ENCODE results near the gene SOX18.

Gene SOX18

DNA sequence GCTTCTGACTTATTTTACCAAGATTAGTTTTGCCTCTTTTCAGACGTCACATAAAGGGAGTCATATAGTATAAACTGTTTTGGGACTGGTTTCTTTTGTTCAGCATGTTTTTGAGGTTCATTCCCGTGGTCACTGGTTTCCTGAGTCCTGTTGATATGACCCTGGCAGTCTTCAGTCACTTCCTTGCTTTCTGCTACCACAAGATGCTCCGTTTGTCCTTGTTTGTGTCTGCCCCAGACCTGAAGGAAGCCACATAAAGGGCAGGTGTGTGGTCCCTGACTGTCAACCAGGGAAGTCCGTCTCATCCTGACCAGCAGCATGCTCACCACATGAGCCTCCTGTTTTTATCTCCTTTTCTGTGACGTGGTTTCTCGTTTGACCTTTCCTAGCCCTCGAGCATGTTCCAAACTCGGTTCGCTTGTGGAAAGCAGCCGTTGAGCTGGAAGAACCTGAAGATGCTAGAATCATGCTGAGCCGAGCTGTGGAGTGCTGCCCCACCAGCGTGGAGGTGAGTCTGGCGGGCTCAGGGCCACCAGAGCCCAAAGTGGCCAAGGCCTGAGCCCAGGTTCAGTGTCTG, 39.5 kb downstream of the SOX18 start:
- no peak overlapping the region for H3K27ac ChIP-seq (ENCODE audit: low read depth, low read length, severe bottlenecking)
- 94 to 98% methylated on average over 12 of the region's 13 CpGs for WGBS, 2 experiments (ENCODE audit: insufficient coverage in 2 of 2)
- no peak overlapping the region for H3K4me3 ChIP-seq (ENCODE audit: extremely low read depth, insufficient read depth, low read length, poor library complexity, severe bottlenecking)
- H3K36me3 ChIP-seq (ENCODE audit: control insufficient read depth, insufficient read depth, low read length) = peaks cover 85% of the 10 kb centered on the region
- H3K4me1 ChIP-seq (ENCODE audit: control insufficient read depth, insufficient read depth, low read length, poor library complexity, severe bottlenecking) = no peaks in the 10 kb centered on the region
- H3K9me3 ChIP-seq (ENCODE audit: control insufficient read depth, low read length) = peaks cover 10% of the 10 kb centered on the region

DNA sequence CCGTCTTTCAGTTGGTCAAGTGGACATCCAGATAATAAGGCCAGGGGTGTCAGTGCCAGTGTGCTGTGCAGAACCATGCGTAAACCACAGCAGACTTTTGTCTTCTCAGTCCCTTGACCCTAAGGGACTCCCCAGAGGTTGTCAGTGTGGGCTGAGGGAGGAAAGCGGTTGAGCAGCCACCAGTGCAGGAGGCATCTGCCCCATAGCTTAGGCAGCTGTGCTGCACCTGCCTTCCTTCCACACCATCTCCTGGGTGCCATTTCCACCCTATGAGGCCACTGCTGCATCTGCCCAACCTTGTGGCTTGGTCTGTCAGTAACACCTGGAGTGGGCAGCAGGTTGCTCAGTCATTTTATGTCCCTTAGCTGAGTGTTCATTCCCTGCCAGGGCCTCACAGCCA, 42.5 kb downstream of the SOX18 start:
- Histone ChIP-seq H3K4me3 (ENCODE audit: extremely low read depth, insufficient read depth, low read length, poor library complexity, severe bottlenecking) (no peak overlapping the region), H3K4me1 (ENCODE audit: control insufficient read depth, insufficient read depth, low read length, poor library complexity, severe bottlenecking) (no peaks in the 10 kb centered on the region), H3K36me3 (ENCODE audit: control insufficient read depth, insufficient read depth, low read length) (peaks cover 91% of the 10 kb centered on the region), H3K27ac (ENCODE audit: low read depth, low read length, severe bottlenecking) (no peak overlapping the region), H3K9me3 (ENCODE audit: control insufficient read depth, low read length) (peaks cover 10% of the 10 kb centered on the region)
- WGBS, 2 experiments (ENCODE audit: insufficient coverage in 2 of 2) = 89 to 100% methylated on average over 2 of the region's 3 CpGs

GRCh38 chr20:64006490-64006889, 42.9 kb downstream of the SOX18 start:
- H3K9me3 ChIP-seq (ENCODE audit: control insufficient read depth, low read length) = peaks cover 10% of the 10 kb centered on the region
- H3K27ac ChIP-seq (ENCODE audit: low read depth, low read length, severe bottlenecking) = no peak overlapping the region
- no peak overlapping the region for H3K4me3 ChIP-seq (ENCODE audit: extremely low read depth, insufficient read depth, low read length, poor library complexity, severe bottlenecking)
- 94 to 95% methylated on average over 10 of the region's 10 CpGs for WGBS, 2 experiments (ENCODE audit: insufficient coverage in 2 of 2)
- H3K4me1 ChIP-seq (ENCODE audit: control insufficient read depth, insufficient read depth, low read length, poor library complexity, severe bottlenecking) = no peaks in the 10 kb centered on the region
- peaks cover 93% of the 10 kb centered on the region for H3K36me3 ChIP-seq (ENCODE audit: control insufficient read depth, insufficient read depth, low read length)

DNA sequence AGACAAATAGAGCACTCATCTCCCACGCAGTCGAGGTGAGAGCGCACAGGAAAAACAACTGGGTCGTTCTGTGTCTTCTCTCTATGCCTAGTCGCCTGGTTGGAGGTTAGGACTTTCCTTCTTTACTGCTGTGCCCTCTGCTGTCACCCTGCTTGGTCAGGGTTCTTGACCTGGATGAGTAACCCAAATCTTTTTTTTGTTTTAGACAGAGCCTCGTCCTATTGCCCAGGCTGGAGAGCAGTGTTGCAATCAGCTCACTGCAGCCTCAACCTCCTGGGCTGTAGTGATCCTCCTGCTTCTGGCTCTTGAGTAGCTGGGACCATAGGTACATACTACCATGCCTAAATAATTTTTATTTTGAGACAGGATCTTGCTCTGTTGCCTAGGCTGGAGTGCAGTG, 44.0 kb downstream of the SOX18 start:
- WGBS, 2 experiments (ENCODE audit: insufficient coverage in 2 of 2) = 93 to 95% methylated on average over 6 of the region's 6 CpGs
- Histone ChIP-seq H3K4me3 (ENCODE audit: extremely low read depth, insufficient read depth, low read length, poor library complexity, severe bottlenecking) (no peak overlapping the region), H3K36me3 (ENCODE audit: control insufficient read depth, insufficient read depth, low read length) (peaks cover 92% of the 10 kb centered on the region), H3K4me1 (ENCODE audit: control insufficient read depth, insufficient read depth, low read length, poor library complexity, severe bottlenecking) (no peaks in the 10 kb centered on the region), H3K9me3 (ENCODE audit: control insufficient read depth, low read length) (peaks cover 10% of the 10 kb centered on the region), H3K27ac (ENCODE audit: low read depth, low read length, severe bottlenecking) (no peak overlapping the region)

DNA sequence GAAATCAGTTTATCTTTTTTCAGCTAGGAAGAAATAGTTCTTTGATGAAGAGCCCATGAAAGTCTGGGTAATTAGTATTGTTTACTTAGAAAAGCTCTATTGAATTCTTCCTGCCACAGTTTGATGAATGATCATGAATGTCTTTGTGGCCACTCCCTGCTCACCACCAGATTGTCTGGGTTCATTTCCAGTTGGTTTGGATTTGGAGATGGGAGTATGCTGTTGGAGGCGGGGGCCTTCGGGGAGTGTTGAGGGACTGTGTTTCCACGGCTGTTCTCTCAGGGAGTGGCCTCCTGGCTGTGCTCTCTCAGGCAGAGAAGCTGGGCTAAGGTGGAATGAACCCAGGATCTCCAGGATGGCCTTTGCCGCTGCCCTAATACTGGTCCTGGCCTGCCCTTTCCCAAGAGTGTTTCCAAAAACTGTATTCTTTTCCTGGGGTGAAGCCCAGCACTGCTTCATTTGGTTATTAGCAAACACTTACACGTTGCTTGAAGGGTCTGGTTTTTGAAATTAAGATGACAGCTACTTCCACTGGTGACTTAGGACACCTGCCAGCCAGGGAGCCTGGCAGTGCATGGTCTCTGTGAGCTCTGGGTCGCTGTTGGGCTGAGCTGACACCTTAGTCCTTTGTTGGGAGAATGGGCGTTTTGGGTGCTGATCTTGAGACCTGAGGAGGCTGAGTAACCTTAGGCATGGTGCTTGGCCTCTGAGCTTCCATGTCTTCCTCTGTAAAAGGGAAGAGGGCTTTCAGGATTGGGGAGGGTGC, 45.3 kb downstream of the SOX18 start:
- peaks cover 92% of the 10 kb centered on the region for H3K36me3 ChIP-seq (ENCODE audit: control insufficient read depth, insufficient read depth, low read length)
- 96 to 100% methylated on average over 3 to 7 of the region's 7 CpGs for WGBS, 2 experiments (ENCODE audit: insufficient coverage in 2 of 2)
- H3K4me1 ChIP-seq (ENCODE audit: control insufficient read depth, insufficient read depth, low read length, poor library complexity, severe bottlenecking) = no peaks in the 10 kb centered on the region
- no peak overlapping the region for H3K4me3 ChIP-seq (ENCODE audit: extremely low read depth, insufficient read depth, low read length, poor library complexity, severe bottlenecking)
- H3K9me3 ChIP-seq (ENCODE audit: control insufficient read depth, low read length) = peaks cover 10% of the 10 kb centered on the region
- H3K27ac ChIP-seq (ENCODE audit: low read depth, low read length, severe bottlenecking) = no peak overlapping the region

DNA sequence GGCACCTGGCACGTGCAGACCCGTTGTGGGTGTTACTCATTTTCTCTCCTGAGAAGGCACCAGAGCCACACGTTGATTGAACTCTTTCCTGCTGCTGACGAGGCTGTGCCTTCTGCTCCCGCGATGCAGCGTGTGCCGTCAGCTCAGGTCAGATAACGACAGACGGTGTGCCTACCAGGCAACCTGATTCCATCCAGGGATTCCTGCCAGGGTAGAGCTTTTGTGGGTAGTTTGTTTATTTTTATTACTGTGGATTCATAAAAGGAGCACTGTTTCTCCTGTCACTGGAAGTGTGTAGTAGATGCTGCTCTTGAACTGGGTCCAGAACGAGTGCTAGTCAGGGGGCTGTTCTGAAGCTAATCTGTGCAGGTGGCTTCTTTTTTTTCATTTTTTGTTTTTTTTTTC, 47.8 kb downstream of the SOX18 start:
- Histone ChIP-seq H3K27ac (ENCODE audit: low read depth, low read length, severe bottlenecking) (no peak overlapping the region), H3K4me3 (ENCODE audit: extremely low read depth, insufficient read depth, low read length, poor library complexity, severe bottlenecking) (no peak overlapping the region), H3K4me1 (ENCODE audit: control insufficient read depth, insufficient read depth, low read length, poor library complexity, severe bottlenecking) (no peaks in the 10 kb centered on the region), H3K36me3 (ENCODE audit: control insufficient read depth, insufficient read depth, low read length) (peaks cover 86% of the 10 kb centered on the region), H3K9me3 (ENCODE audit: control insufficient read depth, low read length) (no peaks in the 10 kb centered on the region)
- 94 to 100% methylated on average over 10 to 11 of the region's 11 CpGs for WGBS, 2 experiments (ENCODE audit: insufficient coverage in 2 of 2)

- peaks cover 88% of the 10 kb centered on the region for H3K36me3 ChIP-seq (ENCODE audit: control insufficient read depth, insufficient read depth, low read length)
- 94 to 98% methylated on average over 12 of the region's 12 CpGs for WGBS, 2 experiments (ENCODE audit: insufficient coverage in 2 of 2)
Observed at GRCh38 chr20:64000906-64001305, 48.5 kb downstream of the SOX18 start.

More at GRCh38 chr20:64000906-64001305, 48.5 kb downstream of the SOX18 start:
- Histone ChIP-seq H3K27ac (ENCODE audit: low read depth, low read length, severe bottlenecking) (no peak overlapping the region), H3K4me3 (ENCODE audit: extremely low read depth, insufficient read depth, low read length, poor library complexity, severe bottlenecking) (no peak overlapping the region), H3K9me3 (ENCODE audit: control insufficient read depth, low read length) (no peaks in the 10 kb centered on the region), H3K4me1 (ENCODE audit: control insufficient read depth, insufficient read depth, low read length, poor library complexity, severe bottlenecking) (no peaks in the 10 kb centered on the region)
